DOHH2 (cell line): ENCODE data around the gene CHSY1.

ENCODE experiments used
- CTCF ChIP-seq: fragments of 200-600 bp; sonication (generic); IDR thresholded peaks from one replicate; pipeline ENCODE4 v1.5.1; 2014; ENCODE audit warnings: antibody characterized with exemption, mild to moderate bottlenecking, low read depth, low read length; ENCODE audit not compliant: poor library complexity, severe bottlenecking
- EZH2phosphoT487 ChIP-seq: fragments of 200-600 bp; sonication (generic); IDR thresholded peaks from 2 replicates; pipeline ENCODE4 v1.6.1; 2017; ENCODE audit warnings: borderline replicate concordance, mild to moderate bottlenecking, antibody characterized with exemption, low read length, moderate library complexity, mixed read lengths

- TF ChIP-seq CTCF (no peak), EZH2phosphoT487 (no peak)
Measured at GRCh38 chr15:101174152-101174920, 77.5 kb downstream of the CHSY1 start.
